Mononuclear cell (primary cell): ENCODE results near the gene HIPK2. TPM values are rescaled to one million over a fixed set of nuclear protein-coding genes. Genes with fewer than 3 reads are reported as not detected.

ENCODE experiments used
- H3K27me3 ChIP-seq: 2 replicates; pipeline ENCODE4 v1.6.0; 2011; ENCODE audit warnings: low read length, control low read depth; ENCODE audit not compliant: insufficient read depth
- H3K4me1 ChIP-seq: 2 replicates; pipeline ENCODE4 v1.5.1; 2011; ENCODE audit warnings: mild to moderate bottlenecking, low read length, control low read depth; ENCODE audit not compliant: insufficient read depth
- H3K4me3 ChIP-seq: 2 replicates; pipeline ENCODE4 v1.5.1; 2011; ENCODE audit warnings: mild to moderate bottlenecking, low read length, moderate library complexity
- H3K9me3 ChIP-seq: 2 replicates; pipeline ENCODE4 v1.5.1; 2011; ENCODE audit warnings: low read depth, mild to moderate bottlenecking, control low read depth, low read length
- total RNA-seq: library from RNA; depleted of rRNA; stranded (reverse); fragments of >200 nt; gene quantifications from one replicate; pipeline ENCODE4 v1.2.3, GENCODE V29; 2012

HIPK2 gene
- total RNA-seq, 1 donor = 14.2 TPM

GRCh38 chr7:139772115-139772514, 5.7 kb downstream of the HIPK2 start:
- Histone ChIP-seq H3K9me3 (no peaks in the 10 kb centered on the region), H3K4me1 (peaks cover 86% of the 10 kb centered on the region), H3K4me3 (no peak overlapping the region), H3K27me3 (no peaks in the 10 kb centered on the region)

- Histone ChIP-seq H3K9me3 (no peaks in the 10 kb centered on the region), H3K4me1 (peaks cover 94% of the 10 kb centered on the region), H3K4me3 (no peak overlapping the region), H3K27me3 (no peaks in the 10 kb centered on the region)
These were observed 6.5 kb downstream of the HIPK2 start for GRCh38 chr7:139771001-139771956.

GRCh38 chr7:139769761-139770160, 8.0 kb downstream of the HIPK2 start:
- H3K27me3 ChIP-seq = no peaks in the 10 kb centered on the region
- H3K9me3 ChIP-seq = no peaks in the 10 kb centered on the region
- peaks cover 83% of the 10 kb centered on the region for H3K4me1 ChIP-seq
- H3K4me3 ChIP-seq = no peak overlapping the region

GRCh38 chr7:139769066-139769465, 8.7 kb downstream of the HIPK2 start:
- H3K4me1 ChIP-seq = peaks cover 76% of the 10 kb centered on the region
- no peak overlapping the region for H3K4me3 ChIP-seq

GRCh38 chr7:139768249-139768824, 9.5 kb downstream of the HIPK2 start:
- Histone ChIP-seq H3K4me1 (peaks cover 69% of the 10 kb centered on the region), H3K27me3 (no peaks in the 10 kb centered on the region), H3K4me3 (no peak overlapping the region)

More at GRCh38 chr7:139769066-139769465, 8.7 kb downstream of the HIPK2 start:
- H3K9me3 ChIP-seq = no peaks in the 10 kb centered on the region
- no peaks in the 10 kb centered on the region for H3K27me3 ChIP-seq

GRCh38 chr7:139767561-139767982, 10.2 kb downstream of the HIPK2 start:
- Histone ChIP-seq H3K9me3 (no peaks in the 10 kb centered on the region), H3K4me1 (peaks cover 66% of the 10 kb centered on the region), H3K4me3 (no peak overlapping the region), H3K27me3 (no peaks in the 10 kb centered on the region)

More at GRCh38 chr7:139768249-139768824, 9.5 kb downstream of the HIPK2 start:
- H3K9me3 ChIP-seq = no peaks in the 10 kb centered on the region

GRCh38 chr7:139765143-139765542, 12.7 kb downstream of the HIPK2 start:
- Histone ChIP-seq H3K4me3 (no peak overlapping the region), H3K9me3 (no peaks in the 10 kb centered on the region), H3K27me3 (no peaks in the 10 kb centered on the region), H3K4me1 (peaks cover 52% of the 10 kb centered on the region)

GRCh38 chr7:139763330-139763729, 14.5 kb downstream of the HIPK2 start:
- peaks cover 34% of the 10 kb centered on the region for H3K4me1 ChIP-seq
- H3K9me3 ChIP-seq = no peaks in the 10 kb centered on the region
- H3K27me3 ChIP-seq = no peaks in the 10 kb centered on the region
- H3K4me3 ChIP-seq = no peak overlapping the region

- Histone ChIP-seq H3K4me1 (peaks cover 30% of the 10 kb centered on the region), H3K27me3 (no peaks in the 10 kb centered on the region)
These were observed 14.9 kb downstream of the HIPK2 start for GRCh38 chr7:139762886-139763285.

GRCh38 chr7:139758388-139758787, 19.4 kb downstream of the HIPK2 start:
- H3K4me3 ChIP-seq = no peak overlapping the region
- no peaks in the 10 kb centered on the region for H3K9me3 ChIP-seq
- no peaks in the 10 kb centered on the region for H3K27me3 ChIP-seq
- H3K4me1 ChIP-seq = peaks cover 16% of the 10 kb centered on the region

More at GRCh38 chr7:139762886-139763285, 14.9 kb downstream of the HIPK2 start:
- no peaks in the 10 kb centered on the region for H3K9me3 ChIP-seq
- no peak overlapping the region for H3K4me3 ChIP-seq

- H3K4me1 ChIP-seq = peaks cover 14% of the 10 kb centered on the region
- no peaks in the 10 kb centered on the region for H3K27me3 ChIP-seq
- H3K9me3 ChIP-seq = no peaks in the 10 kb centered on the region
- no peak overlapping the region for H3K4me3 ChIP-seq
These were observed 19.8 kb downstream of the HIPK2 start for GRCh38 chr7:139757968-139758367.

GRCh38 chr7:139753693-139754111, 24.1 kb downstream of the HIPK2 start:
- Histone ChIP-seq H3K27me3 (no peaks in the 10 kb centered on the region), H3K4me3 (no peak overlapping the region), H3K9me3 (no peaks in the 10 kb centered on the region), H3K4me1 (peaks cover 19% of the 10 kb centered on the region)

- Histone ChIP-seq H3K9me3 (no peaks in the 10 kb centered on the region), H3K27me3 (no peaks in the 10 kb centered on the region), H3K4me3 (no peak overlapping the region), H3K4me1 (peaks cover 25% of the 10 kb centered on the region)
These were observed 24.6 kb downstream of the HIPK2 start for GRCh38 chr7:139753081-139753692.

- H3K27me3 ChIP-seq = no peaks in the 10 kb centered on the region
- H3K4me1 ChIP-seq = peaks cover 25% of the 10 kb centered on the region
- no peaks in the 10 kb centered on the region for H3K9me3 ChIP-seq
- H3K4me3 ChIP-seq = no peak overlapping the region
These were observed 25.2 kb downstream of the HIPK2 start for GRCh38 chr7:139752604-139753003.

GRCh38 chr7:139752148-139752547, 25.6 kb downstream of the HIPK2 start:
- Histone ChIP-seq H3K4me1 (peaks cover 25% of the 10 kb centered on the region), H3K9me3 (no peaks in the 10 kb centered on the region), H3K4me3 (no peak overlapping the region), H3K27me3 (no peaks in the 10 kb centered on the region)
